Body of pancreas (tissue), 4 donors: ENCODE data around the gene ANKRD12. TPM values are rescaled to one million over a fixed set of nuclear protein-coding genes. Genes with fewer than 3 reads are reported as not detected.

ENCODE experiments used
- ATAC-seq: fragments of 150-250 bp; one replicate; pipeline ENCODE4 v1.9.1; 2016
- DNase-seq, 4 donors: peaks; one replicate each; pipeline ENCODE4 v3.0.0-alpha.2; 2019
- H3K27ac ChIP-seq, 4 donors: fragments of 200-600 bp; sonication (generic); 1 replicate in 3 of 4; 2 replicates in 1 of 4; pipeline versions ENCODE4 v1.5.1 to v1.6.1; 2016 to 2019; ENCODE audit warnings: mild to moderate bottlenecking in 1 of 4, mixed read lengths in 1 of 4, moderate library complexity in 1 of 4
- H3K27me3 ChIP-seq, 2 donors: fragments of 200-600 bp; sonication (generic); one replicate each; pipeline ENCODE4 v1.6.0; 2016; ENCODE audit warnings: mild to moderate bottlenecking in 1 of 2
- H3K36me3 ChIP-seq, 2 donors: fragments of 200-600 bp; sonication (generic); replicated peaks in 1 of 2; 2 replicates each; pipeline ENCODE4 v1.5.1; 2016; ENCODE audit warnings: low read depth in 2 of 2; ENCODE audit not compliant: insufficient read depth in 1 of 2
- H3K4me1 ChIP-seq: fragments of 200-600 bp; sonication (generic); one replicate; pipeline ENCODE4 v1.6.0; 2016
- H3K4me3 ChIP-seq, 2 donors: fragments of 200-600 bp; sonication (generic); 1 replicate in 1 of 2; 2 replicates in 1 of 2; pipeline ENCODE4 v1.5.1; 2016 to 2019
- H3K9me3 ChIP-seq, 3 donors: fragments of 200-600 bp; sonication (generic); 1 replicate in 2 of 3; 2 replicates in 1 of 3; pipeline ENCODE4 v1.5.1; 2016
- POLR2A ChIP-seq, 3 donors: fragments of 450-650 bp; IDR thresholded peaks; one replicate each; pipeline ENCODE4 v1.6.1; 2016; ENCODE audit warnings: antibody characterized with exemption in 3 of 3, mild to moderate bottlenecking in 2 of 3
- WGBS, 2 donors: methylation state at CpG; one replicate each; pipeline ENCODE4 v1.1.5; 2017; 5-methylcytosine and 5-hydroxymethylcytosine counted together
- intact Hi-C: fragments of 100-400 bp; cut with DNase I; formaldehyde crosslinking; loops from one replicate; pipeline ENCODE4 v1.15.1; 2023
- total RNA-seq, 2 donors: library from RNA; depleted of rRNA; stranded (reverse); fragments of >200 nt; gene quantifications; one replicate each; pipeline ENCODE4 v1.1.0, GENCODE V29; 2016
- TF ChIP-seq, protein P1 (sequence below), 7 experiments: fragments of 450-650 bp in 4 of 7; fragments of 200-600 bp in 3 of 7; sonication (generic) in 3 of 7; IDR thresholded peaks; one replicate each; pipeline ENCODE4 v1.5.1; 2016 to 2019; ENCODE audit warnings: antibody characterized with exemption in 7 of 7

The ANKRD12 gene
- total RNA-seq, 2 donors from 2014 or later = 25.4 to 32.9 TPM

DNA sequence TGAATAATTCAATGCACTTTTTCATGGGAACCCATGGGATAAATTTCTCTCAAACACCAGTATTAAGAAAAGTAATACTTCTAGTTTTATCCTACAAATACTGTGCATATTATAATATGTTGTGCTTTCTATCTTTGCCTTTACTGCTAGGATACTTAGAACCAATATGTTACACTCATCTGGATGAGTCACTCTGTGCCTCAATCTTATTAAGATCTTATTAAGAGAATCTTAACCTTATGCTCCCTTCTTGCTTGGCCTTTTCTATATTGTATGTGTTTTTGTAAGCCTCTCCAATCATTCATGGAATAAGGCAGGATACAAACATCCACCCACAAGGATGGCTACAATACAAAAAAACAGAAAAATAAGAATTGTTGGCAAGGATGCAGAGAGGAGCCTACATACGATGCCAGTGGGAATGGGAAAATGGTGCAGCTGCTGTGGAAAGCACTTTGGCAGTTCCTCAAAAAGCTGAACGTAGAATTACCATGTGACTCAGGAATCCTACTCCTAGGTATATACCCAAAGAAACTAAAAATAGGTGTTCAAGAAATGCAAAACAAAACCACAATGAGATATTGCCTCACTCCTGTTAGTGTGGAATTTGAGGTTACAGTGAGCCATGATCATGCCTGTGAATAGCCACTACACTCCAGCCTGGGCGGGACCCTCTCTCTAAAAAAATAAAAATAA, 187.3 kb downstream of the ANKRD12 start:
- ATAC-seq = no peak
- Histone ChIP-seq H3K4me1 (no peaks in the 10 kb centered on the region), H3K27me3 (no peaks in the 10 kb centered on the region), H3K27ac (no peak overlapping the region), H3K9me3 (peaks cover 0 to 4% (median 0%) of the 10 kb centered on the region in 3 donors), H3K36me3 (no peaks in the 10 kb centered on the region), H3K4me3 (no peak overlapping the region)
- TF ChIP-seq, protein P1, sequence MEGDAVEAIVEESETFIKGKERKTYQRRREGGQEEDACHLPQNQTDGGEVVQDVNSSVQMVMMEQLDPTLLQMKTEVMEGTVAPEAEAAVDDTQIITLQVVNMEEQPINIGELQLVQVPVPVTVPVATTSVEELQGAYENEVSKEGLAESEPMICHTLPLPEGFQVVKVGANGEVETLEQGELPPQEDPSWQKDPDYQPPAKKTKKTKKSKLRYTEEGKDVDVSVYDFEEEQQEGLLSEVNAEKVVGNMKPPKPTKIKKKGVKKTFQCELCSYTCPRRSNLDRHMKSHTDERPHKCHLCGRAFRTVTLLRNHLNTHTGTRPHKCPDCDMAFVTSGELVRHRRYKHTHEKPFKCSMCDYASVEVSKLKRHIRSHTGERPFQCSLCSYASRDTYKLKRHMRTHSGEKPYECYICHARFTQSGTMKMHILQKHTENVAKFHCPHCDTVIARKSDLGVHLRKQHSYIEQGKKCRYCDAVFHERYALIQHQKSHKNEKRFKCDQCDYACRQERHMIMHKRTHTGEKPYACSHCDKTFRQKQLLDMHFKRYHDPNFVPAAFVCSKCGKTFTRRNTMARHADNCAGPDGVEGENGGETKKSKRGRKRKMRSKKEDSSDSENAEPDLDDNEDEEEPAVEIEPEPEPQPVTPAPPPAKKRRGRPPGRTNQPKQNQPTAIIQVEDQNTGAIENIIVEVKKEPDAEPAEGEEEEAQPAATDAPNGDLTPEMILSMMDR (IDR thresholded peaks at IDR 0.05) = no peak
- no peak for TF ChIP-seq POLR2A (IDR thresholded peaks at IDR 0.05)
- peak in 3 of 4 donors; percentile 11 to 37 (median 14) for DNase-seq
- intact Hi-C loops = no loop called here
- WGBS, 2 donors = 52 to 54% methylated on average over 3 of the region's 3 CpGs

DNA sequence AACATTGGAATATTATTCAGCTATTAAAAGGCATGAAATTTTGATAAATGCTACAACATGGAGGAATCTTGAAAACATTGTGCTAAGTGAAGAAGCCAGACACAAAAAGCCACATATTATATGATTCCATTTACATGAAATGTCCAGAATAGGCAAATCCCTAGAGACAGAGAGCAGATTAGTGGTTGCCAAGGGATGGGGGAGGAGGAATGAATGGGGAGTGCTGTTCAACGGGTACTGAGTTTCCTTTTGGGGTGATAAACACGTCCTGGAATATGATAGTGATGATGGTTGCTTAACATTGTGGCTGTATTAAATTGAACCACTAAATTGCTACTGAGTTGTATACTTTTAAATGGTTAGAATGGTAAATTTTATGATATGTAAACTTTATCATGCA, 189.1 kb downstream of the ANKRD12 start:
- ATAC-seq = no peak
- no peaks in the 10 kb centered on the region for H3K27me3 ChIP-seq
- H3K4me3 ChIP-seq = no peak overlapping the region
- DNase-seq = no peak
- TF ChIP-seq, protein P1 (IDR thresholded peaks at IDR 0.05) = no peak
- TF ChIP-seq POLR2A (IDR thresholded peaks at IDR 0.05) = no peak
- H3K9me3 ChIP-seq = peaks cover 0 to 5% (median 0%) of the 10 kb centered on the region in 3 donors
- H3K4me1 ChIP-seq = no peaks in the 10 kb centered on the region
- intact Hi-C loops = no loop called here
- H3K36me3 ChIP-seq = no peaks in the 10 kb centered on the region
- WGBS, 2 donors = 66 to 77% methylated on average over 2 of the region's 2 CpGs
- no peak overlapping the region for H3K27ac ChIP-seq

DNA sequence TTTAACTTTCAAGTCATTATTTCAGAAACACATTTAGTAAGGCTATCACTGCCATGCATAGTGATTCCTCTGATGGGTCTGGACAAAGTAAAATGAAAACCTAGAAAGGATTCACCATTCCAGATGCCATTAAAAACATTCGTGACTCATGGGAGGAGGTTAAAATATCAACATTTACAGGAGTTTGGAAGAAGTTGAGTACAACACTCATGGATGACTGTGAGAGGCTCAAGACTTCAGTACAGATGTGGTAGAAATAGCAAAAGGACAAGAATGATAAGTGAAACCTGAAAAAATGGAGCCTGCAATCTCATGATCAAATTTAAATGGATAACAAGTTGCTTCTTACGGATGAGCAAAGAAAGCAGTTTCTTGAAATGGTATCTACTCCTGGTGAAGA, 192.2 kb downstream of the ANKRD12 start:
- no peak for DNase-seq
- H3K9me3 ChIP-seq = peaks cover 0 to 5% (median 0%) of the 10 kb centered on the region in 3 donors
- no peak for ATAC-seq
- H3K27ac ChIP-seq = no peak overlapping the region
- intact Hi-C loops = no loop called here
- TF ChIP-seq, protein P1 (IDR thresholded peaks at IDR 0.05) = no peak
- no peak for TF ChIP-seq POLR2A (IDR thresholded peaks at IDR 0.05)
- H3K4me3 ChIP-seq = no peak overlapping the region
- H3K36me3 ChIP-seq = no peaks in the 10 kb centered on the region
- WGBS, 2 donors = 88 to 96% methylated on average over 2 of the region's 2 CpGs
- H3K27me3 ChIP-seq = no peaks in the 10 kb centered on the region
- peaks cover 5% of the 10 kb centered on the region for H3K4me1 ChIP-seq

DNA sequence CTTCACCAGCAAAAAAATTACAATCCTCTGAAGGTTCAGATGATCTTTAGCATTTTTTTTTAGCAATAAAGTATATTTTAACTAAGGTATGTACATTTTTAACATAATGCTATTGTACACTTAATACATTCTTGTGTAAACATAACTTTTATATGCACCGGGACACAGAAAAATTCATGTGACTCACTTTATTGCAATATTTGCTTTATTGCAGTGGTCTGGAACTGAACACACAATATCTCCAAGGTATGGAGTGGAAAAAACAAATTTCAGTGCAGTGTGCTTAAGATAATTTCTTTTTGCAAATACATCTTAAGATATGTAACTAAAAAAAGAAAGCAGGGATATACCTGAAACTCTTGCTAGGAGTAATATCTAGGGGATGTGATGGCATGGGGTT, 192.9 kb downstream of the ANKRD12 start:
- DNase-seq (no peak), ATAC-seq (no peak)
- Histone ChIP-seq H3K4me1 (peaks cover 6% of the 10 kb centered on the region), H3K9me3 (peaks cover 0 to 5% (median 0%) of the 10 kb centered on the region in 3 donors), H3K36me3 (no peaks in the 10 kb centered on the region), H3K4me3 (no peak overlapping the region), H3K27ac (no peak overlapping the region), H3K27me3 (no peaks in the 10 kb centered on the region)
- 42 to 44% methylated on average over 1 of the region's 1 CpG for whole genome bisulfite sequencing, 2 donors
- intact Hi-C loops = no loop called here
- TF ChIP-seq, protein P1 (IDR thresholded peaks at IDR 0.05) = no peak
- TF ChIP-seq POLR2A (IDR thresholded peaks at IDR 0.05) = no peak

- DNase-seq (no peak), ATAC-seq (no peak)
- TF ChIP-seq POLR2A (IDR thresholded peaks at IDR 0.05) = no peak
- TF ChIP-seq, protein P1 (IDR thresholded peaks at IDR 0.05) = no peak
- no peak overlapping the region for H3K27ac ChIP-seq
- peaks cover 9% of the 10 kb centered on the region for H3K4me1 ChIP-seq
- H3K4me3 ChIP-seq = no peak overlapping the region
- WGBS, 2 donors = 75 to 86% methylated on average over 3 of the region's 3 CpGs
- no peaks in the 10 kb centered on the region for H3K36me3 ChIP-seq
- intact Hi-C loops = no loop called here
- peaks cover 0 to 5% (median 0%) of the 10 kb centered on the region in 3 donors for H3K9me3 ChIP-seq
- H3K27me3 ChIP-seq = no peaks in the 10 kb centered on the region
Measured at GRCh38 chr18:9330419-9330818, 193.8 kb downstream of the ANKRD12 start.
